Breast epithelium (tissue), 3 donors: ENCODE measurements around the gene CLDN4.
"Not testable (repeated sequence)": the region's sequence is repeated elsewhere in the genome, so short reads cannot be mapped to it uniquely, and the experiment has no call there.

ENCODE experiments used
- POLR2A ChIP-seq: fragments of 450-650 bp; IDR thresholded peaks from one replicate; pipeline ENCODE4 v1.6.1; 2016; ENCODE audit warnings: antibody characterized with exemption, mild to moderate bottlenecking, moderate library complexity
- TF ChIP-seq, protein P1 (sequence below), 3 donors: fragments of 450-650 bp; IDR thresholded peaks; one replicate each; pipeline ENCODE4 v1.5.1; 2016 to 2017; ENCODE audit warnings: antibody characterized with exemption in 3 of 3, mild to moderate bottlenecking in 3 of 3, moderate library complexity in 3 of 3

DNA sequence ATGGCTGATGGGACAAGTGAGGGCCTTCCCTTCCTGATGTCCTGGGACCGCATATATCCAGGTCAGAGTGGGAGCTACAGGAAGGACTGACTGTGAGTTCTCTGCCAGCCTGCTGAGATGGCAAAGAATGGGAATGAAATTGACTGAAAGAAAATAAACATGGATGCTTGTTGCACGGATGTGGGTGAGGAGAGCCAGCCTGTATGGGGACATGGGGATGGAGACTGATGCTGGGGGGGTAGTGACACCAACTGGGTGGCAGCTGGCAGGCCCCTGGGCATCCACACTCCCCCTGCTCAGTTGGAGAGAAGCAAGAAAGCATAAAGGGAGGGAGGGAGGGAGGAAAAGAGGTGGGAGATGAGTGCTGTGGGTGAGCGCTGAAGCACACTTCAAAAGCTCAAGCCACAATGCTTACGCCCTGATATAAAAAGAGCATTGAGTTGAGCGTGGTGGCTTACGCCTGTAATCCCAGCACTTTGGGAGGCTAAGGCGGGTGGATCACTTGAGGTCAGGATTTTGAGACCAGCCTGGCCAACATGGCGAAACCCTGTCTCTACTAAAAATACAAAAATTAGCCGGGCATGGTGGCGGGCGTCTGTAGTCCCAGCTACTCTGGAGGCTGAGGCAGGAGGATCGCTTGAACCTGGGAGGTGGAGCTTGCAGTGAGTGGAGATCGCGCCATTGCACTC is 9.1 kb upstream of the CLDN4 start:
- TF ChIP-seq, protein P1, sequence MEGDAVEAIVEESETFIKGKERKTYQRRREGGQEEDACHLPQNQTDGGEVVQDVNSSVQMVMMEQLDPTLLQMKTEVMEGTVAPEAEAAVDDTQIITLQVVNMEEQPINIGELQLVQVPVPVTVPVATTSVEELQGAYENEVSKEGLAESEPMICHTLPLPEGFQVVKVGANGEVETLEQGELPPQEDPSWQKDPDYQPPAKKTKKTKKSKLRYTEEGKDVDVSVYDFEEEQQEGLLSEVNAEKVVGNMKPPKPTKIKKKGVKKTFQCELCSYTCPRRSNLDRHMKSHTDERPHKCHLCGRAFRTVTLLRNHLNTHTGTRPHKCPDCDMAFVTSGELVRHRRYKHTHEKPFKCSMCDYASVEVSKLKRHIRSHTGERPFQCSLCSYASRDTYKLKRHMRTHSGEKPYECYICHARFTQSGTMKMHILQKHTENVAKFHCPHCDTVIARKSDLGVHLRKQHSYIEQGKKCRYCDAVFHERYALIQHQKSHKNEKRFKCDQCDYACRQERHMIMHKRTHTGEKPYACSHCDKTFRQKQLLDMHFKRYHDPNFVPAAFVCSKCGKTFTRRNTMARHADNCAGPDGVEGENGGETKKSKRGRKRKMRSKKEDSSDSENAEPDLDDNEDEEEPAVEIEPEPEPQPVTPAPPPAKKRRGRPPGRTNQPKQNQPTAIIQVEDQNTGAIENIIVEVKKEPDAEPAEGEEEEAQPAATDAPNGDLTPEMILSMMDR (IDR thresholded peaks at IDR 0.05), result not testable (repeated sequence)
- TF ChIP-seq POLR2A, result not testable (repeated sequence)
